Motor neuron (in vitro differentiated cells): ENCODE results near the gene OR10C1. TPM values are rescaled to one million over a fixed set of nuclear protein-coding genes. Genes with fewer than 3 reads are reported as not detected.

Experiments
- ATAC-seq, 8 experiments: fragments of 200-7000 bp; cut with Tn5 transposase; replicated peaks in 6 of 8; 2 replicates each; pipeline ENCODE4 v1.8.0; 2021; ENCODE audit warnings: mild to moderate bottlenecking in 8 of 8, moderate library complexity in 8 of 8
- H3K27ac ChIP-seq, 2 donors: fragments of 250-450 bp; sonication (Bioruptor Pico); 2 replicates each; pipeline ENCODE4 v1.9.0; 2021; ENCODE audit warnings: antibody characterized with exemption in 2 of 2, mild to moderate bottlenecking in 2 of 2, moderate library complexity in 1 of 2
- H3K4me1 ChIP-seq, 2 donors: fragments of 250-450 bp; sonication (Bioruptor Pico); replicated peaks in 1 of 2; 2 replicates each; pipeline ENCODE4 v1.6.1; 2021; ENCODE audit warnings: antibody characterized with exemption in 2 of 2, mild to moderate bottlenecking in 2 of 2, moderate library complexity in 1 of 2
- H3K4me3 ChIP-seq, 5 donors: fragments of 250-450 bp; sonication (Bioruptor Pico); 2 replicates each; pipeline ENCODE4 v1.9.0; 2021; ENCODE audit warnings: antibody characterized with exemption in 5 of 5, mild to moderate bottlenecking in 5 of 5, moderate library complexity in 4 of 5
- WGBS, 10 experiments: fragments of 450-650 bp; shearing (Covaris generic); methylation state at CpG; one replicate each; pipeline ENCODE4 v1.0.0; 2022; 5-methylcytosine and 5-hydroxymethylcytosine counted together
- in situ Hi-C, 9 experiments: fragments of 400-800 bp; cut with MboI; loops; one replicate each; pipeline ENCODE4 v1.15.0; 2021; ENCODE audit warnings: low sequenced_read_pairs in 9 of 9, low pct_unique_long_range_greater_than_20kb in 2 of 9; ENCODE audit not compliant: unreplicated experiment in 9 of 9
- total RNA-seq, 8 experiments: library from RNA; unstranded; fragments of 300-600 nt; gene quantifications; 2 replicates each; pipeline versions ENCODE4 v1.2.3 to v1.2.4, GENCODE V29; 2022

The OR10C1 gene
- total RNA-seq, 8 experiments from 2014 or later = 0.23 to 1.2 (median 0.41) TPM; not detected in 2

DNA sequence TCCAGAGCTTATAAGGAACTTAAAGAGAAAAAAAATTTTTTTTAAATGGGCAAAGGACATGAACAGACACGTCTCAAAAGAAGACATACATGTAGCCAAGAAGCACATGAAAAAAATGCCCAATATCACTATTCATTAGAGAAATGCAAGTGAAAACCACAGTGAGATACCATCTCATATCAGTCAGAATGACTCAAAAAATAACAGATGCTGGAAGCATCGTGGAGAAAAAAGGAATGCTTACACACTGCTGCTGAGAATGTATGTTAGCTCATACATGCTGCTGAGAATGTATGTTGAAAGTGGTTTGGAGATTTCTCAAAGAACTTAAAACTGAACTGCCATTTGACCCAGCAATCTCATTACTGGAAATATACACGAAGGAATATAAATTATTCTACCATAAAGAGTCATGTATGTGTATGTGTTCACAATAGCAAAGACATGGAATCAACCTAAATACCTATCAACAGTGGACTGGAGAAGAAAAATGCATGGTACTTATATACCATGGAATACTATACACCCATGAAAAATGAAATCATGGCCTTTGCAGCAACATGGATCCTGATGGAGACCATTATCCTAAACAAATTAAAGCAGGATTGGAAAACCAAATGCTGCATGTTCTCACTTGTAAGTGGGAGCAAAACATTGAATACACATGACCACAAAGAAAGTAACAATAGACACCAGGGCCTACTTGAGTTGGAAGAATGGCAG, 12.5 kb downstream of the OR10C1 start:
- 4 to 86% (median 76%) methylated on average over 1 to 3 of the region's 3 CpGs; no CpG with 5 or more reads in 1 of the 10 experiments for WGBS, 10 experiments

DNA sequence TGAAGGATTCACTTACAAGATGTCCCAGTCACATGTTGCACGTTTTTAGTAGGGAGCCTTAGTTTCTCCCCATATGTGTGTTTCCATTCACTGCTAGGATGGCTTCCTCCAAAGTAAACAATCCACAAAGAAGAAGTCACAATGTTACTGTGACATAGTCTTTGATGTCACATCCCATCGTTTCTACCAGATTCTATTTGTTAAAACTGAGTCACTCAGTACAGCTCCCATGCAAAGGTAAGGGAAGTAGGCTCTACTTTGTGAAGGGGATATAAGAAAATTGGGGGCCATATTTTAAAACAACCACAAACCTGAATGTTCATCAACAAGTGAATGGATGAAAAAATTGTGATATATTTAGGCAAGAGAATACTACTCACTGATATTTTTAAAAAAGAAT, 17.9 kb downstream of the OR10C1 start, which contains the start of the genes OR11A1 and OR2H1:
OR11A1 (minus strand) TSS at position 101 of the 400 bp plus-strand sequence. CDS start 29,430 bp downstream, outside the sequence.
OR2H1 (plus strand) TSS at position 185 of the 400 bp plus-strand sequence. CDS start 4,615 bp downstream, outside the sequence.
- Histone ChIP-seq H3K27ac (no peak within 1 kb of the TSS), H3K4me1 (no peaks in the 10 kb centered on the region), H3K4me3 (no peak within 1 kb of the TSS)
- no peak for ATAC-seq
- WGBS, 10 experiments = 0 to 72% (median 0%) methylated on average over 1 to 2 of the region's 2 CpGs; no CpG with 5 or more reads in 3 of the 10 experiments
- in situ Hi-C loops = no loop called here

More for the DNA sequence above, 12.5 kb downstream of the OR10C1 start:
- Histone ChIP-seq H3K4me3 (no peak overlapping the region), H3K27ac (no peak overlapping the region), H3K4me1 (no peaks in the 10 kb centered on the region)
- ATAC-seq = no peak
- in situ Hi-C loops = no loop called here

DNA sequence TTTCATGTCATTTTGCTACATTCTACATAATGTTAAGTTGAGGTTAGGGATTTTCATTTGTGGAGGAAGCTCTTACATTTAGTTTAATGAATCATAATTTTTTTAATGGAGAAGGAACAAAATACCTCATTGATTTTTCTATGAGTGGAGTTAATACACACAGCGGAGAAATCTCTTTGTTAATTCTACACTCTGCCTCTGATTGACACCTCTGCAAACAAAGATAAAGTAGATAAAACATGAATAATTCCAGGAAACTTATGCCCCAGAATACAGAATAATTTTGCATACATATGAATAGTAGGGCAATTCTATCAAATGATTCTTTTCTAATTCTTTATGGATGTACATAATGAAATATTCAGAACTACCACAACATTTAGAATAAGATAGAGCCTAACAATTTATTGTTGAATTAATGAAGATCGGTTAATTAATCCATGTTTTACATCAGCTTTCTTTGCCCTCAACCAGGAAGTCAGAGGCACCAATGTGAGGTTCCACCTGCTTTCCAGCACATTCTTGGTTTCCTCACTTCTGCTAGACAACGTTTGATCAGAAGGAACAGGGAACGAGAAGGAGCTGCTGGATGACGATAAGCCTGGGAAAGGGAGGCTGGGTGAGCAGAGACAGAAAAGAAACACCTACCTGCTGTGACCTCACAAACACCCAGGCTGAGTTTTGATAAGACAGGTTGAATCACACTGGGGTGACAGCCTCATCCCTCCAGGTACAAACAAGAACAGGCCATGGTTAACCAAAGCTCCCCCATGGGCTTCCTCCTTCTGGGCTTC, 22.1 kb downstream of the OR10C1 start:
- WGBS, 10 experiments = 21 to 100% (median 63%) methylated on average over 1 to 5 of the region's 5 CpGs
- H3K27ac ChIP-seq = no peak overlapping the region
- H3K4me3 ChIP-seq = no peak overlapping the region
- in situ Hi-C loops = no loop called here
- H3K4me1 ChIP-seq = no peaks in the 10 kb centered on the region
- ATAC-seq = no peak

DNA sequence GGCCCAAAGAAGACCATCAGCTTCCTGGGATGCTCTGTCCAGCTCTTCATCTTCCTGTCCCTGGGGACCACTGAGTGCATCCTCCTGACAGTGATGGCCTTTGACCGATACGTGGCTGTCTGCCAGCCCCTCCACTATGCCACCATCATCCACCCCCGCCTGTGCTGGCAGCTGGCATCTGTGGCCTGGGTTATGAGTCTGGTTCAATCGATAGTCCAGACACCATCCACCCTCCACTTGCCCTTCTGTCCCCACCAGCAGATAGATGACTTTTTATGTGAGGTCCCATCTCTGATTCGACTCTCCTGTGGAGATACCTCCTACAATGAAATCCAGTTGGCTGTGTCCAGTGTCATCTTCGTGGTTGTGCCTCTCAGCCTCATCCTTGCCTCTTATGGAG, 22.9 kb downstream of the OR10C1 start:
- no peak overlapping the region for H3K27ac ChIP-seq
- WGBS, 10 experiments = 0 to 80% (median 68%) methylated on average over 1 to 3 of the region's 6 CpGs; no CpG with 5 or more reads in 6 of the 10 experiments
- no peak for ATAC-seq

DNA sequence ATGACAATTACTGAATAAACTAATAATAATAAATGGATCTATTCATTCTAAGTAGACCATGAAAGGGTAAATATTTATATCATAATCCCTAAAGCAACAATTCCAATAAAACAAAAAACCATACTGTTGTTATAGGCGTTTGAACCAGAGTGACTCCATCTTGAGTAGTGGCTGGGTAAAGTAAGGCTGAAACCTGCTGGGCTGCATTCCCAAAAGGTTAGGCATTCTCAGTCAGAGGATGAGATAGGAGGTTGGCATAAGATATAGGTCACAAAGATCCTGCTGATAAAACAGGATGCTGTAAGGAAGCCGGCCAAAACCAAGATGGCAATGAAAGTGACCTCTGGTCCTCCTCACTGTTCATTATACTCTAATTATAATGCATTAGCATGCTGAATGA, 26.2 kb downstream of the OR10C1 start:
- 0 to 94% (median 58%) methylated on average over 1 to 2 of the region's 2 CpGs; no CpG with 5 or more reads in 1 of the 10 experiments for WGBS, 10 experiments
- Histone ChIP-seq H3K4me1 (no peaks in the 10 kb centered on the region), H3K27ac (no peak overlapping the region), H3K4me3 (no peak overlapping the region)
- in situ Hi-C loops = no loop called here
- ATAC-seq = no peak

More for the DNA sequence above, 22.9 kb downstream of the OR10C1 start:
- H3K4me1 ChIP-seq = no peaks in the 10 kb centered on the region
- in situ Hi-C loops = no loop called here
- no peak overlapping the region for H3K4me3 ChIP-seq

DNA sequence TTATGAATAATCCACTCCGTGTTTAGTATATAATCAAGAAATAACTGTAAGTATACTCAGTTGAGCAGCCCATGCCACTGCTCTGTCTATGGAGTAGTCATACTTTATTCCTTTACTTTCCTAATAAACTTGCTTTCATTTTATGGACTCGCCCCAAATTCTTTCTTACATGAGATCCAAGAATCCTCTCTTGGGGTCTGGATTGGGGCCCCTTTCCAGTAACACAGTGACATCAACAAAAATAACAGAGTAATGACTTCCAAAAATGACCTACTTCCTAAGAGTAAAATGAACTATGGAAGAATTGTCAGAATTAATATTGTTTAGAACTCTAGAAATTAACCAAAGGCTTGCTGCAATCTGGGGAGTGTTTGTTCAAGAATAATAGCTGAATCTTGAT, 26.7 kb downstream of the OR10C1 start:
- no peaks in the 10 kb centered on the region for H3K4me1 ChIP-seq
- H3K27ac ChIP-seq = no peak overlapping the region
- in situ Hi-C loops = no loop called here
- H3K4me3 ChIP-seq = no peak overlapping the region
- 0 to 100% (median 70%) methylated on average over 1 to 2 of the region's 2 CpGs; no CpG with 5 or more reads in 1 of the 10 experiments for WGBS, 10 experiments
- ATAC-seq = no peak

DNA sequence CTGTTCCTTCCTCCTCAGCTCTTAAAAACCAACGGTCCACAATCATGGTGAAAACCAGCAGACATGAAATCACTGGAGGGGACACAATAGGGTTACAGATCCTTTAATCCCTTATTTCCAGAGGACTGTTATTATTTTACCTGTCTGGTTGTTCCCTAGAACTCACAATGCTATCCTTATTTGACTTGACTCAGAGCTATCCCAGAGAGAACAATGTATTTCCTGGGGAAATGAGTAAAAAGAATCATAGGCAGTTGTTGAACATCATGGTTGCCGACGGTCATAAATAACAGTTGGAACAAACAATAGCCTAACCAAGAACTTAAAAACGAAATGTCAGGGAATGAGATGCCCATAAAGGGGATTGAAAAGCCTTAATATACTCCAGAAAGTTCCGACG, 27.1 kb downstream of the OR10C1 start:
- Histone ChIP-seq H3K27ac (no peak overlapping the region), H3K4me3 (no peak overlapping the region), H3K4me1 (no peaks in the 10 kb centered on the region)
- 0 to 100% (median 53%) methylated on average over 1 to 6 of the region's 6 CpGs; no CpG with 5 or more reads in 1 of the 10 experiments for WGBS, 10 experiments
- in situ Hi-C loops = no loop called here
- no peak for ATAC-seq

DNA sequence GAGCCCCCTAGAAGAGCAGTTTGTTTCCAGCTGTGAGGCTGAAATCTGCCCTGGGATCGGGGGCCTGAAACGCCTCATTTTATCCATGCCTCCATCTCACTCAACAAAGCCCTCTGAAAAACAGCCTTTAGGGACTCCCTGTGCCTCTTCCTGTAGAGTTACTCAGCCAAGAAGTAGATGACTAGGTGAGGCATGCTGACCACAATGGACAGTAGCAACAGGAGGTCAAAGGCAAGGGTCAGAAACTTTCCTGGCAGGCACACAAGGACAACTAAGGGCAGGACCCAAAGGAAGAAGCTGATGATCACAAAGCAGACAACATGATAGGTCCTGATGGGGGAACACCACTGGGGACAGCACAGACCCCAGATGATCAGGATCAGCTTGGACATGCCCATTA, 35.9 kb downstream of the OR10C1 start:
- 0 to 100% (median 46%) methylated on average over 1 to 2 of the region's 2 CpGs; no CpG with 5 or more reads in 4 of the 10 experiments for WGBS, 10 experiments
- H3K4me3 ChIP-seq = no peak overlapping the region
- no peak overlapping the region for H3K27ac ChIP-seq
- H3K4me1 ChIP-seq = no peaks in the 10 kb centered on the region
- ATAC-seq = no peak
- in situ Hi-C loops = no loop called here

DNA sequence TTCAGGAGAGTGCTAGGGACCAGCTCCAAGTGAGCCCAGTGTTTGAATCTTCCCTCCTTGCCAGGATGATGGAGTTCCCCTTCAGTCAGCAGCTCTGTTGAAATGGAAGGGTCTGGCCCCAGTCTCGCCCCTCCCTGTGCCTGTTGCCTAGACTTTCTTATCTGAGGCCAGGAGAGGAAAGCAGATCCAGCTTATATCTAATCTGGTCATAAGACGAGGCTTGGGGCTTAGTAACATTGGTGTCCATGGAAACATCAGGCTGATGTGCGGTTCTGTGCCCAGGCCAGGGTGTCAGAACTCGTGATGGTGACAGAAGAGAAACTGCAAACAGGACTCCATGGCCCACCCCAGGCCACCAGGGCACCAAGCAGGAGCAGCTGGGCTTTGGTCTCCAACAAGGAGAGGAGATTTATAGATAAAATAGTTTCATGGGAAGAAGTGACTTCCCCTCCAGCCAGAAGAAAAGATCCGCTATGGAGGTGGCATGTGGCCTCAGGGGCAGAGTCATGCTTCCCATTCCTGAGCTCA, 38.9 kb downstream of the OR10C1 start:
- Histone ChIP-seq H3K4me3 (no peak overlapping the region), H3K4me1 (no peaks in the 10 kb centered on the region), H3K27ac (no peak overlapping the region)
- 0 to 80% (median 40%) methylated on average over 1 to 5 of the region's 5 CpGs; no CpG with 5 or more reads in 3 of the 10 experiments for WGBS, 10 experiments
- in situ Hi-C loops = no loop called here
- no peak for ATAC-seq

DNA sequence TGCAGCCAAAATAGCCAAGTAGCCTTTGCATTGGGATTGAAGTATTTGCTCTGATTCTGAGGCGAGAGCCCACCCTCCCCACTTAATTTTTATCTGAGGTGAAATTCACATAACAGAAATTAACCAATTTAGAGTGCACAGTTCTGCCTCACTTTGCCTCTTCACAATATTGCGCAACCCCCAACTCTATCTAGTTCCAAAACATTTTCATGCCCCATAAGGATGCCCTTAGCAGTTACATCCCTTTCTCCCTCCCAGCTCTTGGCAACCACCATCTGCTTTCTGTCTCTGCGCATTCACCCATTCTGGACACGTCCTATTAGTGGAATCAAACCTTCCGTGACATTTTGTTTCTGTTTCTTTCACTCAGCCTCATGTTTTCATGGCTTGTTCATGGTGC, 39.6 kb downstream of the OR10C1 start:
- WGBS, 10 experiments = 20 to 90% (median 49%) methylated on average over 1 to 4 of the region's 5 CpGs; no CpG with 5 or more reads in 2 of the 10 experiments
- no peaks in the 10 kb centered on the region for H3K4me1 ChIP-seq
- H3K4me3 ChIP-seq = no peak overlapping the region
- no peak overlapping the region for H3K27ac ChIP-seq
- ATAC-seq = no peak
- in situ Hi-C loops = no loop called here

DNA sequence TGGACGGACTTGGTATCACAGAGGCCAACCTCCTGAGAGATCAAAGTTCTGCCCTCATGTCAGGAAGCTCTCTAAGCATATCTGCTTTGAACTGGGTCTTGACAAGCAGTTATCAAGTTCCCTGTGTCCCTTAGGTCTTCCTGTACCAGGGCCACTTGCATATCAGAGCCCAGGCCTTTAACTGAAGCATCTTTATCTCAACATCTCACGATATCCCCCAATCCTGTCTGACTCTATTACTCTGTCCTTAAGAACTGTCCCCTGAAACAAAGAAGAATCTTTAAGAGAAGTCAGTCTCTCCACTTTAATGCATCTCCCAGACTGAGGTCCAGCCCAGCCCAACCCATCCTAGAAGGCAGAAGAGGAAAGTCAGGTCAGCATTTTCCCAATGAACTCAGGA, 40.5 kb downstream of the OR10C1 start:
- Histone ChIP-seq H3K27ac (no peak overlapping the region), H3K4me1 (no peaks in the 10 kb centered on the region), H3K4me3 (no peak overlapping the region)
- WGBS, 10 experiments = 0 to 89% (median 44%) methylated on average over 1 to 2 of the region's 2 CpGs; no CpG with 5 or more reads in 6 of the 10 experiments
- in situ Hi-C loops = no loop called here
- no peak for ATAC-seq

DNA sequence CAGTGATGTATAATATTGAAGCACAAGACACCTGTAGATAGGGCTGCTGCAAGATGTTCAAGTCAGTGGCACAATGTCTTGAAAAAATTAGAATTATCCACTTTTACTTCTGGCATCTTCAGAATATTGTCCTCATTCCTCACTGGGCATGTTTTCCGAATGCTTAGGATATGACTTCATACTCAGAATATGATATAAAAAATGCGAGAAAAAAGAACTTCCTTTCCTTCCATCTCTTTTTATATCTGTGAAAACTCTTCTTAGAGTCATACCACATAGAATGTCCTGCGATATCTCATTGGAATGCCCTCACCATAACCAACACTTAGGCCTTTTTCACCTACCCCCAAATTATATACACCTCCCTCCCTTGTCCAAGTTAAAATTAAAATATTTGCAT, 44.1 kb downstream of the OR10C1 start:
- no peaks in the 10 kb centered on the region for H3K4me1 ChIP-seq
- H3K4me3 ChIP-seq = no peak overlapping the region
- no peak overlapping the region for H3K27ac ChIP-seq
- WGBS, 10 experiments = 0 to 73% (median 27%) methylated on average over 2 to 3 of the region's 3 CpGs; no CpG with 5 or more reads in 2 of the 10 experiments
- no peak for ATAC-seq
- in situ Hi-C loops = no loop called here

DNA sequence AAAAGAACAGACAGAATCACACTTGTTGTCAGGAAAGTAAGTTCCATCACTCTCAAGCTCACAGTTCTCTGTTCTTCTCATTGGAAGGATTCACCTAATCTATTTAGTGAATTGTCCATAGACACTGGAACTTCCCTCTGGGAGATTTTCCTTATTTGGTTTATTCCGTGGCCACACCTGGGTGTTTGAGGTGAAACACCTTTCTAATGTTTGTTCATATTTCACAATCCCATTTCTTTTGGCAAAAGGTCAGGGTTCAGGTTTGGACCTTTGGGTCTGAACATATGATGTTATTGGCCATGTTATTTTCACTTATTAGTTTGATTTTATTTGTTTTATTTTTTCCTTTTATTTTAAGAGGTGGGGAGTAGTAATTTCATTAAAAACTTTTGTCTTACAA, 44.6 kb downstream of the OR10C1 start:
- Histone ChIP-seq H3K27ac (no peak overlapping the region), H3K4me1 (no peaks in the 10 kb centered on the region), H3K4me3 (no peak overlapping the region)
- in situ Hi-C loops = no loop called here
- WGBS, 10 experiments = 0 to 83% (median 33%) methylated on average over 1 of the region's 1 CpG; no CpG with 5 or more reads in 1 of the 10 experiments
- no peak for ATAC-seq
